ENCODE results near the gene SEMA3C.

DNA sequence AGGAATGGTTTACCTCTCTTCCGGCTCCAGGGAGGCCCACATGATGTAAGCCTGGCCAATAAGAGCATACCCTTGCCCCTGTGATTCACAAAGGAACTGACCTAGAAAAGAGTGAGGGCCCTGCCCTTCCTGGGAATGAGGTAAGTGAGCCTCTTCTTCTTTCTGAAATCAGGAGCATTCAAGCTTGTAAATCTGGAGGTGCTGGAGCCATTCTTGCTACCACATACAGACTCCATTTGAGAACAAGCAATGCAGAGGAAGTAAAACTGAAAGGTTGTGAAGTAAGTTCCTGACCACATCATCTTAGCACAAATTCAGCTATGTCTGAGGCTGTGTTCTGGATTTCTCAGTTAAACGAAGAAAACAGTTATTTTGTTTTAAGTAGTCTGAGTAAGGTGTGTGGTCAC, 148.2 kb downstream of the SEMA3C start:
- TF ChIP-seq, protein P1, sequence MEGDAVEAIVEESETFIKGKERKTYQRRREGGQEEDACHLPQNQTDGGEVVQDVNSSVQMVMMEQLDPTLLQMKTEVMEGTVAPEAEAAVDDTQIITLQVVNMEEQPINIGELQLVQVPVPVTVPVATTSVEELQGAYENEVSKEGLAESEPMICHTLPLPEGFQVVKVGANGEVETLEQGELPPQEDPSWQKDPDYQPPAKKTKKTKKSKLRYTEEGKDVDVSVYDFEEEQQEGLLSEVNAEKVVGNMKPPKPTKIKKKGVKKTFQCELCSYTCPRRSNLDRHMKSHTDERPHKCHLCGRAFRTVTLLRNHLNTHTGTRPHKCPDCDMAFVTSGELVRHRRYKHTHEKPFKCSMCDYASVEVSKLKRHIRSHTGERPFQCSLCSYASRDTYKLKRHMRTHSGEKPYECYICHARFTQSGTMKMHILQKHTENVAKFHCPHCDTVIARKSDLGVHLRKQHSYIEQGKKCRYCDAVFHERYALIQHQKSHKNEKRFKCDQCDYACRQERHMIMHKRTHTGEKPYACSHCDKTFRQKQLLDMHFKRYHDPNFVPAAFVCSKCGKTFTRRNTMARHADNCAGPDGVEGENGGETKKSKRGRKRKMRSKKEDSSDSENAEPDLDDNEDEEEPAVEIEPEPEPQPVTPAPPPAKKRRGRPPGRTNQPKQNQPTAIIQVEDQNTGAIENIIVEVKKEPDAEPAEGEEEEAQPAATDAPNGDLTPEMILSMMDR (IDR thresholded peaks at IDR 0.05; ENCODE audit: extremely low read depth in 1 of 2, insufficient read depth in 1 of 2, low read depth in 1 of 2, low read length in 2 of 2), result no peak
- no peak for TF ChIP-seq POLR2A (IDR thresholded peaks at IDR 0.05; ENCODE audit: low read depth, low read length)
- no peak for TF ChIP-seq EZH2 (IDR thresholded peaks at IDR 0.05; ENCODE audit: borderline replicate concordance, low read depth, low read length, severe bottlenecking)
- no peak for TF ChIP-seq POLR2AphosphoS5 (IDR thresholded peaks at IDR 0.05; ENCODE audit: insufficient read depth, low read depth, low read length)
- TF ChIP-seq, protein P2, sequence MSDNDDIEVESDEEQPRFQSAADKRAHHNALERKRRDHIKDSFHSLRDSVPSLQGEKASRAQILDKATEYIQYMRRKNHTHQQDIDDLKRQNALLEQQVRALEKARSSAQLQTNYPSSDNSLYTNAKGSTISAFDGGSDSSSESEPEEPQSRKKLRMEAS (IDR thresholded peaks at IDR 0.05; ENCODE audit: insufficient read depth, insufficient read length), result no peak
- TF ChIP-seq GATA2 (IDR thresholded peaks at IDR 0.05; ENCODE audit: insufficient read depth, insufficient read length, low read depth, low read length), result no peak
- TF ChIP-seq JUN (IDR thresholded peaks at IDR 0.05; ENCODE audit: borderline replicate concordance, insufficient read depth, insufficient read length, low read depth), result no peak
- no peak for TF ChIP-seq MYC (IDR thresholded peaks at IDR 0.05; ENCODE audit: low read depth, low read length)
